IMR-90 (cell line): ENCODE measurements around the gene ZNF292. TPM values are rescaled to one million over a fixed set of nuclear protein-coding genes. Genes with fewer than 3 reads are reported as not detected.
A peak's percentile ranks its signal among the peaks of the same experiment; 100 is the strongest.
"Not testable (repeated sequence)": the region's sequence is repeated elsewhere in the genome, so short reads cannot be mapped to it uniquely, and the experiment has no call there.

Experiments used
- ATAC-seq: fragments of 200-7000 bp; cut with Tn5 transposase; 2 replicates; pipeline ENCODE4 v1.9.1; 2020; ENCODE audit warnings: low read depth, mild to moderate bottlenecking, moderate library complexity
- BruUV-seq: library from RNA; stranded (reverse); fragments of 400-500 nt; replicated peaks from 2 replicates; lab custom pipeline; 2021; lab: Mats Ljungman, UMichigan
- CTCF ChIA-PET: fragments of 300-600 bp; formaldehyde crosslinking; extraction: SDS; loops from one replicate; lab custom pipeline; 2021; ENCODE audit warnings: antibody characterized with exemption; lab: Yijun Ruan, JAX
- POLR2A ChIA-PET: fragments of 300-600 bp; sonication (Branson Sonifier 250); formaldehyde crosslinking; loops from one replicate; lab custom pipeline; 2022; ENCODE audit warnings: antibody characterized with exemption; ENCODE audit not compliant: unreplicated experiment; lab: Charles Lee
- DNase-seq: peaks from one replicate; pipeline ENCODE4 v3.0.0; 2013
- H2AFZ ChIP-seq: replicated peaks from 2 replicates; pipeline ENCODE3; 2013; ENCODE audit warnings: low read length, mild to moderate bottlenecking; ENCODE audit not compliant: poor library complexity
- H2AK5ac ChIP-seq: 2 replicates; pipeline ENCODE4 v1.6.1; 2013; ENCODE audit warnings: low read depth, low read length, inconsistent platforms
- H2AK9ac ChIP-seq: replicated peaks from 2 replicates; pipeline ENCODE3; 2013; ENCODE audit warnings: mild to moderate bottlenecking, low read depth, low read length, moderate library complexity; ENCODE audit not compliant: poor library complexity
- H2BK120ac ChIP-seq: 2 replicates; pipeline ENCODE4 v1.6.1; 2013; ENCODE audit warnings: low read depth, low read length, inconsistent platforms
- H2BK15ac ChIP-seq: 3 replicates; pipeline ENCODE4 v1.6.1; 2013; ENCODE audit warnings: low read depth, low read length, inconsistent platforms
- H2BK20ac ChIP-seq: 2 replicates; pipeline ENCODE4 v1.6.1; 2013; ENCODE audit warnings: low read depth, mild to moderate bottlenecking, inconsistent platforms, low read length, moderate library complexity
- H2BK5ac ChIP-seq: 2 replicates; pipeline ENCODE4 v1.6.1; 2013; ENCODE audit warnings: mild to moderate bottlenecking, low read depth, low read length, inconsistent platforms; ENCODE audit not compliant: poor library complexity, severe bottlenecking
- H3K14ac ChIP-seq: replicated peaks from 2 replicates; pipeline ENCODE4 v1.6.1; 2013; ENCODE audit warnings: low read depth, low read length, inconsistent platforms
- H3K18ac ChIP-seq: 2 replicates; pipeline ENCODE4 v1.6.1; 2013; ENCODE audit warnings: low read depth, low read length, control low read depth
- H3K23ac ChIP-seq: 2 replicates; pipeline ENCODE4 v1.6.1; 2013; ENCODE audit warnings: low read depth, low read length, inconsistent platforms
- H3K27ac ChIP-seq: 2 replicates; pipeline ENCODE4 v1.5.1; 2013; ENCODE audit warnings: mild to moderate bottlenecking, control low read depth, low read length; ENCODE audit not compliant: insufficient read depth
- H3K27me3 ChIP-seq: 2 replicates; pipeline ENCODE4 v1.6.1; 2013; ENCODE audit warnings: low read length; ENCODE audit not compliant: control insufficient read depth, insufficient read depth
- H3K36me3 ChIP-seq: 2 replicates; pipeline ENCODE4 v1.6.1; 2013; ENCODE audit warnings: low read length, mixed read lengths; ENCODE audit not compliant: control insufficient read depth, insufficient read depth
- H3K4ac ChIP-seq: 2 replicates; pipeline ENCODE4 v1.6.1; 2013; ENCODE audit warnings: low read depth, low read length, inconsistent platforms
- H3K4me1 ChIP-seq: 2 replicates; pipeline ENCODE4 v1.6.1; 2013; ENCODE audit warnings: low read length, mixed read lengths; ENCODE audit not compliant: control insufficient read depth, insufficient read depth
- H3K4me2 ChIP-seq: 2 replicates; pipeline ENCODE4 v1.6.1; 2013; ENCODE audit warnings: low read depth, mild to moderate bottlenecking, control low read depth, low read length, moderate library complexity
- H3K4me3 ChIP-seq: 2 replicates; pipeline ENCODE4 v1.5.1; 2013; ENCODE audit warnings: low read depth, mild to moderate bottlenecking, control low read depth, low read length, moderate library complexity; ENCODE audit not compliant: insufficient read depth
- H3K56ac ChIP-seq: 2 replicates; pipeline ENCODE4 v1.6.1; 2013; ENCODE audit warnings: low read length, inconsistent platforms; ENCODE audit not compliant: insufficient read depth; ENCODE audit errors: extremely low read depth
- H3K79me1 ChIP-seq, 2 experiments: 2 replicates each; pipeline ENCODE4 v1.6.1; 2013; ENCODE audit warnings: low read length in 2 of 2, inconsistent platforms in 1 of 2, low read depth in 1 of 2
- H3K9ac ChIP-seq: 2 replicates; pipeline ENCODE4 v1.6.1; 2013; ENCODE audit warnings: low read depth, low read length, control low read depth
- H3K9me1 ChIP-seq: 2 replicates; pipeline ENCODE4 v1.6.1; 2013; ENCODE audit warnings: low read length, inconsistent platforms; ENCODE audit not compliant: insufficient read depth
- H3K9me3 ChIP-seq: 2 replicates; pipeline ENCODE4 v1.6.1; 2013; ENCODE audit warnings: low read length; ENCODE audit not compliant: control insufficient read depth, insufficient read depth
- H4K20me1 ChIP-seq: 2 replicates; pipeline ENCODE4 v1.6.1; 2013; ENCODE audit warnings: low read length, inconsistent platforms; ENCODE audit not compliant: insufficient read depth
- H4K5ac ChIP-seq: 2 replicates; pipeline ENCODE4 v1.6.1; 2013; ENCODE audit warnings: mild to moderate bottlenecking, low read depth, low read length, control low read depth
- H4K8ac ChIP-seq, 2 experiments: 2 replicates each; pipeline ENCODE4 v1.6.1; 2013; ENCODE audit warnings: low read depth in 2 of 2, low read length in 2 of 2, control low read depth in 1 of 2, inconsistent platforms in 1 of 2
- H4K91ac ChIP-seq: 2 replicates; pipeline ENCODE4 v1.6.1; 2013; ENCODE audit warnings: low read depth, low read length, inconsistent platforms; ENCODE audit not compliant: insufficient read depth
- WGBS, 2 experiments: methylation state at CpG; one replicate each; pipeline versions ENCODE4 v1.1.5 to v1.1.7; 2013; ENCODE audit warnings: missing lambda C conversion rate in 2 of 2; ENCODE audit not compliant: insufficient read length in 1 of 2; ENCODE audit errors: extremely low coverage in 2 of 2; 5-methylcytosine and 5-hydroxymethylcytosine counted together
- dilution Hi-C: fragments of 300-500 bp; cut with HindIII; formaldehyde crosslinking; loops from one replicate; pipeline ENCODE4 v1.14.3; 2018; ENCODE audit warnings: low sequenced_read_pairs; ENCODE audit not compliant: unreplicated experiment
- in situ Hi-C: fragments of 300-500 bp; cut with MboI; formaldehyde crosslinking; loops from 3 replicates; pipeline ENCODE4 v1.14.3; 2019; ENCODE audit warnings: low sequenced_read_pairs, inconsistent platforms, mixed read lengths
- intact Hi-C: fragments of 100-400 bp; cut with micrococcal nuclease; formaldehyde crosslinking; loops from 2 replicates; pipeline ENCODE4 v1.10.0; 2022
- polyA plus RNA-seq, 3 experiments: library from polyadenylated mRNA; depleted of rRNA; stranded (reverse); fragments of >200 nt; gene quantifications; 2 replicates each; pipeline ENCODE4 v1.2.3, GENCODE V29; 2012; ENCODE audit warnings: low replicate concordance in 1 of 3
- total RNA-seq: library from RNA; depleted of rRNA; stranded (reverse); fragments of >200 nt; gene quantifications from 2 replicates; pipeline ENCODE4 v1.2.3, GENCODE V29; 2012

Gene ZNF292
- total and polyA plus RNA-seq, 2 of the 4 experiments (the other 2 are of a cell fraction), result 5.5 to 28.3 TPM

DNA sequence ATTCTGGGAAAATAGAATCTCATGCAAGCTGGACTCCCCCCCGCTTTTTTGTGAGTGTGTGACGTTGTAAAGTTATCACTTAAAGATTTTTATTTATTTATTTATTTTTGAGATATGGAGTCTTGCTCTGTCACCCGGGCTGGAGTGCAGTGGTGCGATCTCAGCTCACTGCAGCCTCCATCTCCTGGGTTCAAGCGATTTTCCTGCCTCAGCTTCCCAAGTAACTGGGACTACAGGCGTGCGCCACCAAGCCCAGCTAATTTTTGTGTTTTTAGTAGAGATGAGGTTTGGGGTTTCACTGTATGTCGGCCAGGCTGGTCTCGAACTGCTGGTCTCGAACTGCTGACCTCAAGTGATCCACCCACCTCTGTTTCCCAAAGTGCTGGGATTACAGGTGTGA, 2.2 kb downstream of the ZNF292 start:
- WGBS, 2 experiments, result 100% methylated on average over 1 of the region's 10 CpGs; no CpG with 5 or more reads in 1 of the 2 experiments
- H2BK15ac ChIP-seq, H2BK20ac ChIP-seq, H3K23ac ChIP-seq, H3K27me3 ChIP-seq, H2BK5ac ChIP-seq, H3K9me3 ChIP-seq, H3K36me3 ChIP-seq, in situ Hi-C loops, ATAC-seq, H3K9ac ChIP-seq, H3K14ac ChIP-seq, POLR2A ChIA-PET, H3K27ac ChIP-seq, H2AFZ ChIP-seq, dilution Hi-C loops, H3K4me1 ChIP-seq, BruUV-seq, H3K4me3 ChIP-seq, H3K9me1 ChIP-seq, H4K91ac ChIP-seq, H4K5ac ChIP-seq, H2AK5ac ChIP-seq, H4K8ac ChIP-seq, H3K56ac ChIP-seq, H2BK120ac ChIP-seq, H3K4ac ChIP-seq, H3K18ac ChIP-seq, H2AK9ac ChIP-seq, DNase-seq: not testable (repeated sequence)
- Histone ChIP-seq H3K4me2 (peak overlapping the region; percentile 10; the same call in 1 of the 2 replicates), H4K20me1 (peaks cover 64% of the 10 kb centered on the region), H3K79me1 (peaks cover 0 to 30% of the 10 kb centered on the region in 2 experiments; a peak in 2 of 4 replicates)
- CTCF ChIA-PET, result interaction anchor here (0.6 to 1.0 kb wide), 3 partner anchors 12 to 109 kb away, joined by 3 read pairs; no protein-coding TSS in a partner anchor
- intact Hi-C loops, result loop anchor here (5.0 to 10.0 kb wide), 4 partner anchors 40 to 1925 kb away; partner anchors contain the start of genes PNRC1 and SLC35A1
